ENCODE data around the gene PCGF3.
"Not testable (repeated sequence)": the region's sequence is repeated elsewhere in the genome, so short reads cannot be mapped to it uniquely, and the experiment has no call there.

Gene PCGF3

DNA sequence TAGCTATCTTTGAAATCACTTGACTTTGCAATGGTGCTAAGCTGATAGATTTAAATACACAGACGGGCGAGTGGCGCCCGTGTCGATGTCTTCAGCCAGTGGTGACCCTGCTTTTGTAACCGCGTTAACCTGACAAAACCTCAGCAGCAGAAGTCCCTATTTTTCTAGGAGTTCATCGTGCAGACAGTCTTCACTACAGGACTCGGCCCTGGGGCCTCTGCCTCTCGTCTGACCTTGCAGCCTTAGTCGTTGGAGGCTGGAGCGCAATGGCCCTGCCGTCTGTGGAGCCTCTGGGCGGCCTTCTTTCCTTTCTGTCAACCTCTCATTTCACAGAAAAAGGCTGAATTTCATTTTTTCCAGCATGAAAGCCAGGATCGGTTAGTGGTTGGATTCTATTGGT is 62.4 kb downstream of the PCGF3 start:
- FAIRE-seq: no peak

GRCh38 chr4:768995-769394 is 63.4 kb downstream of the PCGF3 start:
- no peak for FAIRE-seq

GRCh38 chr4:769511-769910 is 63.9 kb downstream of the PCGF3 start:
- FAIRE-seq: no peak

GRCh38 chr4:770022-770421 is 64.4 kb downstream of the PCGF3 start:
- FAIRE-seq: no peak

DNA sequence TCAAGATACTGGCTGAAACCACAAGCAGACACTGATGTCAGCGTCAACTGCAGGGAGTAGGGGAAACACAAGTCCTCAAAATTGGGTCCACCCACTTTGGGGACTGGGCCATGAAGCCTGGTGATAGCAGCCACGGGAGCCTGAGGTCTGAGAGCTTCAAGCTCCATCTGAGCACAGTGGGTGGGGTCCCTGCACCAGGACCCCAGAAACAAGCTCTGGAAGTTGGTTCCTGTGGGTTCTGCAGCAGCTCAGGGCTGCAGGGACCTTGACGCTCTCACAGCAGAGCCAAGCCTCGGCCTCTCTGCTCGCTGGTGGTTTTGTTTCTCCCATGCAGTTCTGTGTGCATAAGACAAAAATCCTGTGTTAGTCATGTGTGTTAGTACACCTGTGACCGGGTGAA is 65.8 kb downstream of the PCGF3 start:
- FAIRE-seq: no peak

GRCh38 chr4:772118-772517 is 66.5 kb downstream of the PCGF3 start:
- FAIRE-seq: no peak

DNA sequence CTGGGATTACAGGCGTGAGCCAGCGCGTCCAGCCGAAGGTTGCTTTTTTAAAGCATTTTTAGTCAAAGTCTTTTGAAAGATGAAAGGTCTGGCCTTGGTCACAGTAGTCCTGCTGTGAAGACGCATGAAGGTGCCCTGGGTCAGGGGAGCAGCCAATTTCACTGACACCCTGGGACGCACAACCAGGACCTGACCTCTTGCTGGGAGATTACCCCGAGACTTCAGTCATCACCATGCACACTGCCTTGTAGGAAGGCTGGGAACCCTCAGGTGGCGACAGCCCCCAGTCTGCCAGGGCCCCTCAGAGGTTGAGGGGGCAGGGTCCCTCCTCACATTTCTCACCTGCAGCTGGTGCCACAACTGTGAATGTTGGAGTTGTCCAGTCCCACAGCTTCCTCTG is 67.1 kb downstream of the PCGF3 start:
- FAIRE-seq: no peak

DNA sequence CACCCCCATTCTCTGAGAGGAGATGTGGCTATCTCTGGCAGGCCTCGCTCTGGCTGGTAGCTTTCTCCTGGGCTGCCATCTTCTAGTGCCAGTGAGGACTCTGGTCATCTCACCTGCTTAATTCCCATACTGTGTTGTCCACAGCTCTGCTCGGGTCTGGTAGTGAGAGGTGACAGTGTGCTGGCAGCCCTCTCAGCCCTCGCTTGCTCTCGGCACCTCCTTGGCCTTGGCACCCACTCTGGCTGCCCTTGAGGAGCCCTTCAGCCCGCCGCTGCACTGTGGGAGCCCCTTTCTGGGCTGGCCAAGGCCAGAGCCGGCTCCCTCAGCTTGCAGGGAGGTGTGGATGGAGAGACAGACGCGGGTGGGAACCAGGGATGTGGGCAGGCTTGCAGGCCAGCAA is 67.6 kb downstream of the PCGF3 start:
- FAIRE-seq: no peak

- FAIRE-seq: not testable (repeated sequence)
These were observed 68.9 kb downstream of the PCGF3 start for GRCh38 chr4:774419-775092.

- FAIRE-seq: not testable (repeated sequence)
These were observed 69.9 kb downstream of the PCGF3 start for GRCh38 chr4:775485-775884.

- no peak for FAIRE-seq
These were observed 71.3 kb downstream of the PCGF3 start for GRCh38 chr4:776743-777441.

DNA sequence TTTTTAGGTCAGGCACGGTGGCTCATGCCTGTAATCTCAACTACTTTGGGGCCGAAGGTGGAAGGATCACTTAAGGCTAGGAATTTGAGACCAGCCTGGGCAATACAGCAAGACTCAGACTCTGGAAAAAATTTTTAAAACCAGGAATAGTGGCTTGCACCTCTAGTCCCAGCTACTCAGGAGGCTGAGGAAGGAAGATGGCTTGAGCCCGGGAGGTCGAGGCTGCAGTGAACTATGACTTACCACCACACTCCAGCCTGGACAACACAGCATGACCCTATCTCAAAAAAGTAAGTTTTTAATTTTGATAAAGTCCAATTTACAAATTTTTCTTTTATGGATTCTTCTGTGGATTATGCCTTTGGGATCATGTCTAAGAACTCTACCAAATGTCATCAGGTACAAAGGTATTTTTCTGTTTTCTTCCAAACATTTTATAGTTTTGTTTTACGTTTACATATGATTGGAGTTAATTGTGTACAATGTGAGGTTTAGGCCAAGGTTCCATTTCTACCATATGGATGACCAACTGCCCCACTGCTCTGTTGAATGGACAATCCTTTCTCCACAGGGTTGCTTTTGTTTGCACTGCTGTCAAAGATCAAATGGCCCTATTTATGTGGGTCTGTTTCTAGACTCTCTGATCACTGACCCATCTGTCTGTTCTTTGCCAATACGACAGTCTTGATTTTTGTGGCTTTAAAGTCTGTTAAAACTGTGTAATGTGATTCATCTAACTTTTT is 72.1 kb downstream of the PCGF3 start:
- FAIRE-seq: no peak

GRCh38 chr4:779555-779954 is 73.9 kb downstream of the PCGF3 start:
- FAIRE-seq: no peak

DNA sequence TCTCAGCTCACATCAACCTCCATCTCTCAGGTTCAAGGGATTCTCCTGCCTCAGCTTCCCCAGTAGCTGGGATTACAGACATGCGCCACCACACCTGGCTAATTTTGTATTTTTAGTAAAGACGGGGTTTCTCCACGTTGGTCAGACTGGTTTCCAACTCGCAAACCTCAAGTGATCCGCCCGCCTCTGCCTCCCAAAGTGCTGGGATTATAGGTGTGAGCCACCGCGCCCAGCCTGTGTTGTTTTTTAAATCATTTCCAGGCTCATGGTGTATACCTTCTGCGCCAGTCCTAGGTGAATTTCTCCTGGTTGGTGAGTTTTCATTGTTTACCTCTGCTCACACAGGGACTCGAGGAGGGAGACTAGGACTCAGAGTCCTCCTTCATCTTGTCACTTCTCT is 74.6 kb downstream of the PCGF3 start:
- FAIRE-seq: not testable (repeated sequence)

GRCh38 chr4:780716-781492 is 75.3 kb downstream of the PCGF3 start:
- FAIRE-seq: no peak

GRCh38 chr4:781493-782216 is 76.0 kb downstream of the PCGF3 start:
- FAIRE-seq: peak; percentile 93

GRCh38 chr4:784401-785331 is 79.0 kb downstream of the PCGF3 start:
- no peak for FAIRE-seq

- FAIRE-seq: no peak
These were observed 79.9 kb downstream of the PCGF3 start for GRCh38 chr4:785332-786073.

GRCh38 chr4:786074-786741 is 80.6 kb downstream of the PCGF3 start:
- FAIRE-seq: no peak

DNA sequence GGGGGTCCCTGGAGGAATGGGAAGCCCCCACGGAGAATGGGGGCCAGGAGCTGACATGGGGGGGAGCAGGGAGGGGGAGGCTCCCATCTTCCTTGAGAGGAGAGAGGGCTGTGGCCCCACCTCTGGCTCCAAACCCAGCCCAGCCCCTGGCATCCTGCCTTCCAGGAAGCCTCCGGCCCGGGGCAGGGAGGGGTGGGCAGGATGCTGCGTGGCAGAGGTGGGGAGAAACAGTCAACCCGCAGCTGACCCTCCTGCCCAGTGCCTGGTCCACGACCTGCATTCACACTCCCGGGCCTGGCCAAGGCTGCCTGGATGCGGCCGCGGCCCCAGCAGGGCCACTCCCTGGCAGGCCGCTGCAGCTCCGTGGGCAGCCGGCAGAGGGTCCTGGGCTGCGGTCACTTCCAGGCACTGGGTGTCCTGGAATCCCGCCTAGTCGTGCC is 81.2 kb downstream of the PCGF3 start:
- no peak for FAIRE-seq
